Measurements from ENCODE around the gene CCDC82.

DNA sequence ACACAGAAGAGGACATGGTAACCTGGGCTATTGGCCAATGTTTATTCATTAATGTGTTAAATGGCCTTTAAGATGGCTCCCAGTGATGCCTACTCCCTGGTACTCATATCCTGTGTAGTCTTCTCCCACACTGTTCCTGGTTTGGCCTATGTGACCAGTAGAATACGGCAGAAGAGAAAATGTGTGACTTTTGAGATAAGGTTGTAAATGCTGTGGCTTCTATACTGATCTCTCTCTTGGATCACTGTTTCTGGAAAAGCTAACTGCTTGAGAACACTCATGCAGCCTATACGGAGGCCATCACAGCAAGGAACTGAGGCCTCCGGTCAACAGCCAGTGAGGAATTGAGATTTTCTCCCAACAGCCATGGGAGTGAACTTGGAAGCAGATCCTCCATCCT, 70.9 kb downstream of the CCDC82 start:
- TF ChIP-seq CTCF (IDR thresholded peaks at IDR 0.05): no peak
- no peak for TF ChIP-seq POLR2A (IDR thresholded peaks at IDR 0.05)
- TF ChIP-seq EP300 (IDR thresholded peaks at IDR 0.05): no peak
